Measurements from ENCODE around the gene EFNB3.

Gene EFNB3

GRCh38 chr17:7704601-7705268 lies at the start of gene EFNB3:
EFNB3 (plus strand) TSS chr17:7705202; CDS start chr17:7705599, 397 bp downstream.
- no peak for DNase-seq (ENCODE audit: low read depth)

GRCh38 chr17:7655541-7655840 lies 49.5 kb upstream of the EFNB3 start:
- DNase-seq (ENCODE audit: low read depth) = no peak

- DNase-seq (ENCODE audit: low read depth) = no peak
Observed at GRCh38 chr17:7656958-7657609, 47.9 kb upstream of the EFNB3 start.

DNA sequence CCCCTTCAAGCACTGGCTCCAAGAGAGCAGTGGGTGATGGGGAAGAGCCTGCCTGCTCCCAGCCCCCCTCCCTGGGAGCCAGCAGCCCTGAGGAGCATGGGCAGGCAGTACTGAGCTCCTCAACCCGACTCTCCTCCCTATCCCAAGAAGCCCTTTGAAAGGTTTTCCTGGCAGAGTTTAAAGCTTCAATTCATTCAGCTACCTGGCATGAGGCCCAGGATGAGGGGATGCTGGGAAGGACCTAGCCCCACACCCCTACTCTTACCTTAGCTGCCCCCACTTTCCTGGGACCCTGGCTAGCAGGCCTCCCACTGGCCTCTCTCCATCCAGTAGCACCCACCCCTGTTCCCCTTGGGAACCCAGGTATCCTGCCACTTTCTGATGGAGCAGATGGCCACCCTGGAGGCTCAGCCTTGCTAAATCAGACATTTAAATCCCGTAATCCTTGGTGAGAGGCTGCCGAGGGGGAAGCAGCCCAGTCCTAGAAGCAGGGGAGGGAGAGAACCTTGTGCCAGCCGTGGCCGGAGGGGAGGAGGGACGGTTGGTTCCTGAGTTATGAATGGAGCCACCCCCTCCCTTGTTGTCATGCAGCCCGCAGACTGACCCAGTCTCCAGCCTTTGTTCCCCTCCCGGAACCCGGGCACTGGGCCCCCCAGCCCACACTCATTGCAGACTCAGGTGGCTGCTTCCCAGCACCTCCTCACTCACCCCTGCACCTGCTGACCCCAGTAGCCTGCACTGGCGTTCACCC lies 37.2 kb upstream of the EFNB3 start:
- no peak for DNase-seq (ENCODE audit: low read depth)

GRCh38 chr17:7668482-7668881 lies 36.5 kb upstream of the EFNB3 start:
- DNase-seq (ENCODE audit: low read depth) = no peak

DNA sequence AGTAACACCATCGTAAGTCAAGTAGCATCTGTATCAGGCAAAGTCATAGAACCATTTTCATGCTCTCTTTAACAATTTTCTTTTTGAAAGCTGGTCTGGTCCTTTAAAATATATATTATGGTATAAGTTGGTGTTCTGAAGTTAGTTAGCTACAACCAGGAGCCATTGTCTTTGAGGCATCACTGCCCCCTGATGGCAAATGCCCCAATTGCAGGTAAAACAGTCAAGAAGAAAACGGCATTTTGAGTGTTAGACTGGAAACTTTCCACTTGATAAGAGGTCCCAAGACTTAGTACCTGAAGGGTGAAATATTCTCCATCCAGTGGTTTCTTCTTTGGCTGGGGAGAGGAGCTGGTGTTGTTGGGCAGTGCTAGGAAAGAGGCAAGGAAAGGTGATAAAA lies 31.8 kb upstream of the EFNB3 start:
- DNase-seq (ENCODE audit: low read depth) = no peak

- DNase-seq (ENCODE audit: low read depth) = no peak
Observed at GRCh38 chr17:7674934-7675333, 30.1 kb upstream of the EFNB3 start.

GRCh38 chr17:7676533-7676932 lies 28.5 kb upstream of the EFNB3 start:
- DNase-seq (ENCODE audit: low read depth) = no peak

DNA sequence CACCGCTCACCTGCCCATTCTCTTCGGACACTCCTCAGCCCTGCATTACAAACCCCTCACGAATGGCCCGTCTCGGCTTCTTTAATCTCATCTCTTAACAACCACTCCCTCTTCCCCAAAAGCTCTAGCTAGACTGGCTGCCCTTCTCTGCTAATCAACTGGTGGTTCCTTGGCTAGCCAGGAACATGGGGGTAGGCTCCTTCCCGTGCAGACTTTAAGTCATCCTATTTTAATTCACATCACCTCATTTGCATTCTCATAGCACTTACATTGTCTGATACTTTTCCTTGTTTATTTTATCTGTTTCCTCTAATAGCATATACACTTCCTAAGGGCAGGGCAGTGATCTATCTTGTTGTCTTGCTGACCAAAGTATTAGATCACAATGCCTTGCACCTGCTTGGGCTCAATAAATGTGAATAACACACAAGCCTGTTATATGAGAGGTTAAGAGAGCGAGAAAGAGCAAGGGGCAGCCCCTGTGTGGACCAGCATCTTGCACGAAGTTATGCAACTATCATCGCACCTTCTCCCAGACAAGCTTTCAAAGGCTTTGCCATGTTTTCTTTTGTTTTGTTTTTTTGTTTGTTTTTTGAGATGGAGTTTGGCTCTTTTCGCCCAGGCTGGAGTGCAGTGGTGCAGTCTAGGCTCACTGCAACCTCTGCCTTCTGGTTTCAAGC lies 27.5 kb upstream of the EFNB3 start:
- DNase-seq (ENCODE audit: low read depth) = no peak

GRCh38 chr17:7684851-7685532 lies 20.0 kb upstream of the EFNB3 start:
- no peak for DNase-seq (ENCODE audit: low read depth)

- DNase-seq (ENCODE audit: low read depth) = peak; percentile 79
Observed at GRCh38 chr17:7685533-7686221, 19.3 kb upstream of the EFNB3 start.

DNA sequence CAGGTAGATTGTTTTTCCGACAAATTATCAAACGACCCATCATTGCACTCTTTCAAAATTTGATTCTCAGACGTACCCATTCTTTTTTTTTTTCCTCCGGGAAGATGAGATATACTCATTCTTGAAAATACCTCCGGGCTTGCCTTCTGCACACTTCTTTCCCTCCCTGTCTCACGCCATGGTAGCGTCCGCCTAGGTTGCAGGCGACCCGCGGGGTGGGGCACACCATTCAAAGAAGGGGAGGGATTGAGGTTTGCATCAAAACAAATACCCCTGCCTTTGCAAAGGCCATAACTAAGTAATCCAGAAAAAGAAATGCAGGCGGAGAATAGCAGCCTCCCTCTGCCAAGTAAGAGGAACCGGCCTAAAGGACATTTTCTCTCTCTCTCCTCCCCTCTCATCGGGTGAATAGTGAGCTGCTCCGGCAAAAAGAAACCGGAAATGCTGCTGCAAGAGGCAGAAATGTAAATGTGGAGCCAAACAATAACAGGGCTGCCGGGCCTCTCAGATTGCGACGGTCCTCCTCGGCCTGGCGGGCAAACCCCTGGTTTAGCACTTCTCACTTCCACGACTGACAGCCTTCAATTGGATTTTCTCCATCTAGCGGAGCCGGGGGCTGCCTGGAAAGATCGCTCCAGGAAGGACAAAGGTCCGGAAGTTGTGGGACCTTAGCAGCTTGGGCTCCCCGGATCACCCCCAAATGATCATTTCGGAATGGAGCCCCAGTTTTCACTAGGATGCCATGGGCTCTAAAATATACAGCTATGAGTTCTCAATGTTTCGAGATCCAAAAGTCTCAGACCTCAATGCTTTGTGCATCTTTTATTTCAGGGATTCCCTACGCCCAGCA lies 18.6 kb upstream of the EFNB3 start:
- DNase-seq (ENCODE audit: low read depth) = peak; percentile 70

GRCh38 chr17:7687072-7687907 lies 17.7 kb upstream of the EFNB3 start, which contains the start of gene TP53:
TP53 (minus strand) TSS chr17:7687490; CDS start chr17:7676594, 10,896 bp downstream.
- peak; percentile 84 for DNase-seq (ENCODE audit: low read depth)

GRCh38 chr17:7687908-7688807 lies 16.8 kb upstream of the EFNB3 start, which contains the start of gene WRAP53:
WRAP53 (plus strand) TSS chr17:7688477; CDS start chr17:7688649, 172 bp downstream.
- peak; percentile 94 for DNase-seq (ENCODE audit: low read depth)

GRCh38 chr17:7688808-7689316 lies 16.1 kb upstream of the EFNB3 start:
- DNase-seq (ENCODE audit: low read depth) = no peak

DNA sequence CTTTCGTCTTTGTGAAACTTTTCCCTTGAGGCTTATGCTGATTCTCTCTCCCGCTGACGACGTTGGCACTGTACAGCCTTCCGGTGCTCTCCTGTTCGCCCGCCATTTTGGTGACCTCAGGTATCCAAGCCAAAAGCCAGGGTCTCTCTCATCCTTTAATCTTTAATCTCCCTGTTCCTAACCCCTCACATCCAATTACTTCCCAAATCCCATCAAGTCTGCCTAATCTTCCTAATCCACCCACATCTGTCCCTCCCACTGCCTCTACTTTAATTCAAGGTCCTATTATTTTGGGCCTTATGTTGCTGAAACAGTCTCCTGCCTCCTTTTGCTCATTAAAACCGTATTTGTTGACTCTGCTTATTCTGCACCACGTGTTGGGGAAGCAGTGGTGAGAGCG lies 9.4 kb upstream of the EFNB3 start:
- no peak for DNase-seq (ENCODE audit: low read depth)

GRCh38 chr17:7697828-7698588 lies 7.0 kb upstream of the EFNB3 start:
- no peak for DNase-seq (ENCODE audit: low read depth)
